GM18907 (cell line): Measurements from ENCODE around the gene C11orf52.
A peak's percentile ranks its signal among the peaks of the same experiment; 100 is the strongest.

ENCODE experiments used
- ATAC-seq: cut with Tn5 transposase; IDR thresholded peaks from one replicate; pipeline ENCODE4 v1.9.1; 2021; ENCODE audit warnings: mild to moderate bottlenecking, moderate library complexity; ENCODE audit not compliant: unreplicated experiment

The C11orf52 gene

GRCh38 chr11:111937461-111937769 is 18.7 kb downstream of the C11orf52 start:
- ATAC-seq, result no peak

- ATAC-seq, result no peak
Observed at GRCh38 chr11:111937844-111938243, 19.1 kb downstream of the C11orf52 start.

- ATAC-seq, result peak; percentile 82
Observed at GRCh38 chr11:111938687-111939160, 20.0 kb downstream of the C11orf52 start.

GRCh38 chr11:111939836-111940604 is 21.3 kb downstream of the C11orf52 start:
- ATAC-seq, result no peak

GRCh38 chr11:111941963-111942362 is 23.2 kb downstream of the C11orf52 start:
- ATAC-seq, result no peak

- no peak for ATAC-seq
Observed at GRCh38 chr11:111942829-111943228, 24.1 kb downstream of the C11orf52 start.

- no peak for ATAC-seq
Observed at GRCh38 chr11:111944139-111944538, 25.4 kb downstream of the C11orf52 start.

GRCh38 chr11:111944651-111945051 is 25.9 kb downstream of the C11orf52 start:
- no peak for ATAC-seq

- no peak for ATAC-seq
Observed at GRCh38 chr11:111945198-111945597, 26.5 kb downstream of the C11orf52 start.

GRCh38 chr11:111946499-111946898 is 27.8 kb downstream of the C11orf52 start:
- no peak for ATAC-seq

GRCh38 chr11:111947143-111947542 is 28.4 kb downstream of the C11orf52 start:
- ATAC-seq, result no peak

GRCh38 chr11:111949519-111950426 is 31.1 kb downstream of the C11orf52 start:
- ATAC-seq, result no peak

- ATAC-seq, result no peak
Observed at GRCh38 chr11:111951565-111951964, 32.9 kb downstream of the C11orf52 start.

- no peak for ATAC-seq
Observed at GRCh38 chr11:111954154-111954553, 35.4 kb downstream of the C11orf52 start.

- no peak for ATAC-seq
Observed at GRCh38 chr11:111957663-111958444, 39.1 kb downstream of the C11orf52 start.

GRCh38 chr11:111960916-111961315 is 42.2 kb downstream of the C11orf52 start:
- no peak for ATAC-seq

- no peak for ATAC-seq
Observed at GRCh38 chr11:111961389-111962300, 42.9 kb downstream of the C11orf52 start.

GRCh38 chr11:111963931-111964340 is 45.2 kb downstream of the C11orf52 start:
- no peak for ATAC-seq

- ATAC-seq, result no peak
Observed at GRCh38 chr11:111966678-111967077, 48.0 kb downstream of the C11orf52 start.

- ATAC-seq, result no peak
Observed at GRCh38 chr11:111967649-111968048, 48.9 kb downstream of the C11orf52 start.
